ENCODE results near the gene CAPN12.

DNA sequence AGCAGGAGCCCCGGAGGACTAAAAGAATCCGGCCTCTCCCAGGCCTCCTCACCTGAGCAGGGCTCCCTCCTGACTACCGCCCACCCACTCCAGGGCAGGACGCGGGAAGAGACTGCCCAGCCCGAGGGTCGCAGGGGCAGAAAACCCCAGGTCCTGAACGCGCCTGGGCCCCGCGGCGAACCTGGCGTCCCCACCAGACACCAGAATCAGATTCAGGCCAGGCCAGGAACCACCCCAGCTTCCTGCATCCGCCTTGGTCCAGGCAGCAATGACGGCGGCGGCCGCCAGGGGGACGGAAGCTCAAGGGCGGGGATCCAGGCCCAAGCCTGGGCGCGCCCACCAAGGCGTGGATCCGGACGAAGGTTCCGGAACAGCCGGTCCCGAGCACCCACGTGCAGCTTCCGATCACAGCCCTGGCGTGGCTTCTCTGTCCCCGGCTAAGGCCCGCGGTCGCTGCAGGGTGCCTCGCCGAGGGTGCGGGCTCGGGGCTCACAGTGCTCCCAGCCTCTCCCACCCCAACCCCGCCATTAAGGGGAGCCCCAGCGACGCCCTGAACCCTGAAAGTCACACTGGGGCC lies 25.4 kb upstream of the CAPN12 start:
- TF ChIP-seq GATA2 (IDR thresholded peaks at IDR 0.05; ENCODE audit: low read depth, low read length) (no peak), GATA3 (IDR thresholded peaks at IDR 0.05; ENCODE audit: low read depth, low read length) (no peak)

Data from SH-SY5Y (cell line).